ENCODE measurements around the gene FAAH.

FAAH gene

GRCh38 chr1:46411010-46411405 lies 16.9 kb downstream of the FAAH start:
- TF ChIP-seq CTCF (IDR thresholded peaks at IDR 0.05; ENCODE audit: control insufficient read depth, extremely low read depth, insufficient read depth), result no peak
- no peak overlapping the region for H3K4me3 ChIP-seq (ENCODE audit: low read depth, low read length)
- DNase-seq (ENCODE audit: low read depth), result no peak

GRCh38 chr1:46411601-46412341 lies 17.7 kb downstream of the FAAH start:
- no peak for DNase-seq (ENCODE audit: low read depth)
- TF ChIP-seq CTCF (IDR thresholded peaks at IDR 0.05; ENCODE audit: control insufficient read depth, extremely low read depth, insufficient read depth), result peak; percentile 42
- H3K4me3 ChIP-seq (ENCODE audit: low read depth, low read length), result no peak overlapping the region

- no peak for DNase-seq (ENCODE audit: low read depth)
- no peak overlapping the region for H3K4me3 ChIP-seq (ENCODE audit: low read depth, low read length)
- TF ChIP-seq CTCF (IDR thresholded peaks at IDR 0.05; ENCODE audit: control insufficient read depth, extremely low read depth, insufficient read depth), result no peak
Observed at GRCh38 chr1:46412893-46413595, 18.9 kb downstream of the FAAH start.

GRCh38 chr1:46413596-46413985 lies 19.5 kb downstream of the FAAH start:
- DNase-seq (ENCODE audit: low read depth), result no peak
- no peak overlapping the region for H3K4me3 ChIP-seq (ENCODE audit: low read depth, low read length)
- no peak for TF ChIP-seq CTCF (IDR thresholded peaks at IDR 0.05; ENCODE audit: control insufficient read depth, extremely low read depth, insufficient read depth)

GRCh38 chr1:46415514-46415913 lies 21.4 kb downstream of the FAAH start:
- no peak for DNase-seq (ENCODE audit: low read depth)
- no peak for TF ChIP-seq CTCF (IDR thresholded peaks at IDR 0.05; ENCODE audit: control insufficient read depth, extremely low read depth, insufficient read depth)
- H3K4me3 ChIP-seq (ENCODE audit: low read depth, low read length), result no peak overlapping the region

GRCh38 chr1:46418976-46419375 lies 24.9 kb downstream of the FAAH start:
- no peak overlapping the region for H3K4me3 ChIP-seq (ENCODE audit: low read depth, low read length)
- no peak for DNase-seq (ENCODE audit: low read depth)
- TF ChIP-seq CTCF (IDR thresholded peaks at IDR 0.05; ENCODE audit: control insufficient read depth, extremely low read depth, insufficient read depth), result no peak
